IPS DF 4.7 (cell line): Measurements from ENCODE around the gene MCF2.
"Not testable (repeated sequence)": the region's sequence is repeated elsewhere in the genome, so short reads cannot be mapped to it uniquely, and the experiment has no call there.

Experiments used
- DNase-seq: peaks from one replicate; pipeline ENCODE4 v3.0.0-alpha.2; 2013; ENCODE audit warnings: low spot score; ENCODE audit errors: extremely low read depth

Gene MCF2, protein sequence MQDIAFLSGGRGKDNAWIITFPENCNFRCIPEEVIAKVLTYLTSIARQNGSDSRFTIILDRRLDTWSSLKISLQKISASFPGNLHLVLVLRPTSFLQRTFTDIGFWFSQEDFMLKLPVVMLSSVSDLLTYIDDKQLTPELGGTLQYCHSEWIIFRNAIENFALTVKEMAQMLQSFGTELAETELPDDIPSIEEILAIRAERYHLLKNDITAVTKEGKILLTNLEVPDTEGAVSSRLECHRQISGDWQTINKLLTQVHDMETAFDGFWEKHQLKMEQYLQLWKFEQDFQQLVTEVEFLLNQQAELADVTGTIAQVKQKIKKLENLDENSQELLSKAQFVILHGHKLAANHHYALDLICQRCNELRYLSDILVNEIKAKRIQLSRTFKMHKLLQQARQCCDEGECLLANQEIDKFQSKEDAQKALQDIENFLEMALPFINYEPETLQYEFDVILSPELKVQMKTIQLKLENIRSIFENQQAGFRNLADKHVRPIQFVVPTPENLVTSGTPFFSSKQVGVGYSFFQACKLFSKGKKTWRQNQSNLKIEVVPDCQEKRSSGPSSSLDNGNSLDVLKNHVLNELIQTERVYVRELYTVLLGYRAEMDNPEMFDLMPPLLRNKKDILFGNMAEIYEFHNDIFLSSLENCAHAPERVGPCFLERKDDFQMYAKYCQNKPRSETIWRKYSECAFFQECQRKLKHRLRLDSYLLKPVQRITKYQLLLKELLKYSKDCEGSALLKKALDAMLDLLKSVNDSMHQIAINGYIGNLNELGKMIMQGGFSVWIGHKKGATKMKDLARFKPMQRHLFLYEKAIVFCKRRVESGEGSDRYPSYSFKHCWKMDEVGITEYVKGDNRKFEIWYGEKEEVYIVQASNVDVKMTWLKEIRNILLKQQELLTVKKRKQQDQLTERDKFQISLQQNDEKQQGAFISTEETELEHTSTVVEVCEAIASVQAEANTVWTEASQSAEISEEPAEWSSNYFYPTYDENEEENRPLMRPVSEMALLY

DNA sequence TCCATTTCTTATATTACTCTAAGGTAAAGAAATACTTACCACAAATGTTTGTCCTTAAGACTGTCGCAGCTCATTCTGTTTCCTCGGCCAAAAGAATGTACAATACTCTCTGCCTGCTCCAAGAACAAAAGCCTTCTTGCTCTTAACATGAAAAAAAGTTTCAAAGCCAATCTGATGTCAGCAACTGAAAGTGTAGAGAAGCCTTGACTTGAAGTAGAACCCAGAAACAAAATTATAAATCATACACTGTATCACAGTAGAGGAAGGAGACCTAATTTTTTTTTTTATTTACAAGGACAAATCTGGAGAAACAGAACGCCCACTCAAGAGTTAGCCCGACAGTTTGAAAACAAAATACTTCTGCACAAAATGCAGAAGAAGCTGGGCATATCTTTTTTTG, at the start of gene MCF2:
MCF2 (minus strand) TSS at position 101 of the 400 bp plus-strand sequence. CDS start 56,423 bp downstream, outside the sequence.
- DNase-seq: no peak

DNA sequence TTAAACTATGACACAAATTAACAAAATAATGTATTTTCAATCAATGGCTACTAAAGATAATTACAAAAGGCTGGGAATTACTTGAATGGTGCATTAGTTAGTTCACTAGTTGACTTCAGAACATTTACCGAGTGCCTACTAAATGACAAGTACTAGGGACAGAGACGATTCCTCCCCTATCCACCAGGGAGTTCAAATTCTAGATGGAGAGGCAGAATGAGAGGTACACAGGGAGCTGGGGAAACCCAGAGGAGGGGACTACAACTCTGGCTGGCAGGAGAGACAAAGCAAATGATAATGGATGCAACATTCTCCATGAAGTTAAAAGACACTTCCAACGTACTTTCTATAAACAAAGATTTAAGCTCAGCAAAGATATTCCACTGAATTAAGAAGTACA, 43.1 kb upstream of the MCF2 start:
- DNase-seq: no peak

DNA sequence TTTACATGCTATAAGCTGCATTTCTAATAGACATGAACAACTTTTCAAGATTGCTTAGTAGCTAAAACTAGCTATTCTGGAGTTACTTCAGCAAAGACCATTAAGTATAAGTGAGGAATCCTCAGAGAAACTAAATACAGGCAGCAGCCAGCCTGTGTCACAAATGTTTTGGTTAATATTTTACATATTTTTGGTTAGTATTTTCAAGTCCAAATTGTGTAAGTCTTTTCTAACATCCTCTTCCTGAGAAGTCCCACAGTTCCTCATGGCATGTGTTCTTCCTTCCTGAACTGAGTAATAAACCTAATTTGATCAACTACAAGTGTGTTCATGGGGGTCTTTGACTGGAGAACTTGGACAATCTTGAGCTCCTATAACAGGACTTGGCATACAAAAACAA, 42.4 kb upstream of the MCF2 start:
- DNase-seq: no peak

DNA sequence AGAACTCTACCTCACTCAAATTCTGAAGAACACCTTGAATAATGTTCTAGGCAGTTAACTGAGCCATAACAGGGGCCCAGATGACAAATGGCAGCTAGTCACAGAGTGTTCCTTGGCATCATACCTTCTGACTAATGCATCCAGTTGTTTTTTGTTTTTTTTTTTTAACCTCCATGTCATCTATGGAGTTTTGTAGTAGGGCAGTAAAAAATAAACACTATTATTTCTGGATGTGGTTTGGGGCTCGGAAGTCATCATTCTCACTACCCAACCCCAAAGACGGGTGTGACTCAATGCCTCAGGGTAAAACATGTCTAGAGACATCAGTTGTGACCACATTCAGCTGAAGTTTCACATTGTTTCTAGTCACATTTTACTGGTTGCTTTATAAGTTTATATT, 31.2 kb upstream of the MCF2 start:
- no peak for DNase-seq

DNA sequence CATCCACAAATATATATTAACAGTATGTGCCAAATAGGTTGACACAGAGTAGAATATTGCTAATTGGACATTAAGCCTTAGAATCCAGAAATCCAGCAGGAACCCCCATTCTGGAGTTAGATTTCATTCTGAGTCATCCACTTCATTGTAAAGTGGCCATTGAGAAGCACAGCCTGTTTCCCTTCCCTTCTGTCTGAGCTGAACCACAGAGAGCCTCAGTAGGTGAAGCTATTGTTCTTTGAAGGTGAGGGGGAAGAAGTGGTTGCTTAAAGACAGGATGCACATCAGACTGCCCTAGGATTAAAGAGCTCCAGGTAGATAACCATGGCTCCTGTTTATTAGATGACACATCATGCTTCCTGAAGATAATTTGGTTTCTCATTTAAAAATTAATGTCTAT, 30.6 kb upstream of the MCF2 start:
- no peak for DNase-seq

DNA sequence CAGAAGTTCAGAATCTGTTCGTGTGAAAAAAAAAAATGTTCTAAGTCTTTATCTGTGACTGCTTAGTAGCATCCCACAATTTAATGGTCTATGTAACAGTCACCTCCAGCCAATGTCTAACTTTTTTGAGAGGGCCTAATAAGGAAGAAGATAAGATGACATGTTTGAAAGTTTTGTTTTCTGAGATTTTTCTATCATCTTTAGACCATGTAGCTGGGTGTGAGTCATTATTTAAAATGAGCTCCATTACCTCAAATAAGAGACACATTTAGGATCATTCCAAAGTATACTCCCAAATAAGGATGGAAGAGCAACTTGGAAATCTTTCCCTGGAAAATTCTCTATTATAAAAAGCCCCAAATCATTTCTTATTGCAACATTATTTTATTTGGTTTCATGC, 28.2 kb upstream of the MCF2 start:
- DNase-seq: no peak

DNA sequence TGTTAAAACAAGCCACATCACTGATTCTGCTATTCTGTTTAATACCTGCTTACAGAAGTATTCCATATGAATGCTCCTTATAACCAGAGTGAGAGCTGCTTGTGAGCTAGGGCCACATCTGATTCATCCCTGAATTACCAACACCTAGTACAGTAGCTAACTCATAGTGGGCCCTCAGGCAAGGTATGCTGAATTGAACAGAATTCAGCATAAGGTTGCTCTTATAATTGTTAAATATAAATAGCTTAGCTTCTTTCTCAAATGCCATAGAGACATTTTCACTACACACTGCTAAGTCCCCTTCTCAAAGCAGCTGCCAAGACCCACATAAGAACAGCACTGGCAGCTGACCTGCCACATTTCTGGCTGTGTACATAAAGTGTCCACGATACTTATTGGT, 27.0 kb upstream of the MCF2 start:
- no peak for DNase-seq

DNA sequence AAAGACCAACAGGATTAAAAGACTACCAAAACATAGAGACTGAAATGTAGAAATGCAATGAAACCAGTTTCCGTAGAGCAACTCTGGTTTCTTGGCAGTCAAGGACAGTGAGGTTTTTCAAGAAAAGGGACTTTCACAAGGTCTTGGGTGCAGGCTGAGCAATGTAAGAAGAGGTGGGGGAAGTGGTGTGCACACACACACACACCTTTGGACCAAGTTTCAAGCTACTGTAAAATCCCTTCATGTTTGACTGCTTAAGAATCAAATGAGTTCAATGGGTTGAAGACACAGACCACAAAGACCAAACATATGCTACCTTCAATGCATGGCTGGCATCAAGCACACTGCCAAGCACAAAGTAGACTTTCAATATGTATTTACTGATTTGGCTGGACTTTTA, 17.8 kb upstream of the MCF2 start:
- DNase-seq: no peak

DNA sequence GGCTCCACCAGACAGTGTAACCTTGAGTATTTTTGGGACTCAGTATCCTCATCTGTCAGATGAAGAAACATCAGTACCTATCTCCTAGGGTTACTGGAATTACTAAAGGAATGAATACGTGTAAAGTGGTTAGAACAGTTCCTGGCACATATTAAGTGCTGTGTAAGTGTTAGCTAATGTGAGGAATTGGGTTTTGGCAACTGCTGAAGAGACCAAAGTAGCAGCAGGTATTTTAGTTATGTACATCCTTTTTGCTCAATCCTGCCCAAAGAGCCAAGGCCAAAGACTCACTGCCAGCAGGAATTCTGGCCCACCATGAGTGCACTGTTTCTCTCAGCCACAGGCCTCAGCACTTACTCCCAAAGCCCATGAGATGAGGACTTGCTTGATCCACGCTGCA, 16.7 kb upstream of the MCF2 start:
- no peak for DNase-seq

DNA sequence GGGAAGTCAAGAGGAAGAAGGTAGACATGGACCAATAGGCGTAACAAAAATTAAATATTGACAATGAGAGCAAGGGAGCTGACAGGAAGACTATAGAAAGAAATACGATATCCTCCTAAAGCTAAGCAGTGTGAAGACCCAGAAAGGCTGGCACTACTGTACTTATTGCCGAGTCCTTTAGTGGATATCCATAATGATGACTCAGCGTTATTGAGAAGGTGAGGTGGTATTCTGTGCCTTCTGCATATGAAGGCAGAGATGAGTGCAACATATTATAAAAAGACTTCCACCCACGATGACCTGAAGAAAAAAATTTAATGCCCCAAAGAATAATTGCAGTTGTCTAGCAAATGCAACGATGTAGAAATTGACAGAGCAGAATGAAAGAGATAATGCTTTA, 13.0 kb upstream of the MCF2 start:
- DNase-seq: no peak

DNA sequence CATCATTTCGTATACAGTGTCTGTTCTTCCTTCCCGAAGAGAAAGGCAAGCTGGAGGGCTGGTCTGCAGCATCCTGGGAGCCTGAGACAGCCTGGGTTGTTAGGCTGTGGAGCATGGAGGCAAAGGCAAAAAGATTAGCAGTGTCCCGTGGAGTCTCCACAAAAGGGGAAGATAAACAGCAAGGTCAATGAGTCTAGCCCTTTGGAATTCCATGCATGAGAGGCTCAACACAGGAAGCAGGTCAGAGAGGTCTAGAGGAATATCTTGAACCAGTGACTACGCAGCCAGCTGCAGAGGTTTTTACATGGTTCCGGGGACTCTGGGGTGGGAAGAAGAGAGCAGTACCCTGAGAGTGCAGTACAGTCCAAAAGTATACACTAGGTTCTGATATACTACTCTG, 12.2 kb upstream of the MCF2 start:
- peak; percentile 38 for DNase-seq

DNA sequence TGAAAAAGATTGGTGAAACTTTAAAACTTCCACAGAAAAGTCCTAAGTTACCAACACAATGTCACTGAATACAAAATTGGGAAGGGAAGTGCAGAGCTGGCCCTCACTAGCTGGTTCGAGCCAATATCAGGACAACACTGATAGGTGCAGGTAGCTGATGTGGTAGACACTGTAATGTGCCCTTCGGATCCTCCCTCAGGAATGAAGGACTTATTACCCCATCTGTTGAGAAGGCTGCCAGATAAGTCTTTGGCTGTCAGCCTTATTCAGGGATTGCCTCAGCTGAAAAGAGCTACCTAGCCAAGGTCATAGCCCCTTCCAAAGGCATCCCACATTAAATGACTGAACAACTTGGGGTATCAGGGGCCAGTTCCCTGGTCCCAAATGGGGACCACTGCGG, 5.3 kb downstream of the MCF2 start:
- DNase-seq: no peak

DNA sequence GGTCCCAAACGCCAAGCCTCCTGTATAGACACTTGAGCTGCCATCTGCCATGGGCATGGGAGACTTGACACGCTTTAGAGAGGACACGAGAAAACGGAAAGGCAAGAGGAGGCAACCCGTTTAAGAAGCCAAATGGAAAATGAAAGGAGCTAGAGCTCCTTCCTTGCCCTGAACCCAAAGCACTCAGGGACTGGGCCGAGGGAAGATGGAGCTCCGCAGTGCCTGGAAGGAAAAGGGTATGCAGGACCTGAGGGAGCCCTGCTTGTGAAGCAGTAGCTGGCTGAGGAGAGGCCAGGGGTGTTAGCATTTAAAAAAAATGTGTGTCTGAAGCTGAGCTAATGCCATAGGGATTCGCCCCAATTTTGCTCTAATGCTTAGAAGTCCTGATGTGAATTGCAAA, 15.1 kb downstream of the MCF2 start:
- no peak for DNase-seq

DNA sequence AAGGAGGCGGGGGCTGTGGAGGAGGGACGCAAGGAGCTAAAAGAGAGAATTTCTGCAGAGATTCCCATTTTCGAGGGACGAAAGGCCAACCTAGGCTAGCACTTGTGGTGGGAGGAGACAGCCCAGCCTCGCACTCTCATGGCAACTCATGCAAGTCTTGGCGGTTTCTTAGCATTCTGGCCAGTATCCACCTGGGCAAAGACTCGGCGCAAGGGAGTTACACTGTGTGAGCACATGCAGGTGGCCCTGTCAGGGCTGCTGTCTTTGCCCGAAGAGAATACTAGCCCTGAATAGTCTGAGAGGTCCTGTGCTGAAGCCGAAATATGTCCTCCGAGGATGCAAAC, 15.5 kb downstream of the MCF2 start:
- DNase-seq: no peak

DNA sequence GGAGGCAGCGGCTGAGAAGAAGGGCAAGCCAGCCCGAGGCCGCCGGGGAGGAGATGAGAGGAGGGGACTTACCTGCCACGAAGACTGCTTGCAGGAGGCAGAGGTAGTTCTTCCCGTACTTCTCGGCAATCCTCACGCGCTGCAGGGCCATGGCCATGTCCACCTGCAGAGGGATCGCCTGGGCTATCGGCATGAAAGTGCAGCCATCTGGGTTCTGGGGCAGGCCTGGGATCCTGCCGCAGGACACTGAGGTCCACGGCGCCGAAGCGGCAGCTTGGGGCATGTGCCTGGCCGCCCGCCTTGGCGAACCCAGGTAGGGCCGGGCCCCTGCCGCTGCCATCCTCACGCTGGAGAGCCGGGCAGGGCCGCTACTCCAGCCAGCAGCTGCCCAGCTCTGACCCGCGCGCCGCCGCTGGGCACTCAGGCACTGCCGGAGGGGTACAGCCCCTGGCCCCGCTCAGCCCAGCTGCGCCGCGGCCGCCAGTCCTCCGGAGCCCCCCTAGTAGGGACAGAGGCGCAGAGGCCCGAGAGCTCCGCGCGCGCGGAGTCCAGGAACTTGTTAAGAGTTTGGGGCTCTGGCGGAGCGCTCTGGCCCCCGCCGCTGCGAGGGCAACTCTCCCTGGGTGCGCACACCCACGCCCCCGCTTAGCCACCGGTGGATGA, 16.0 kb downstream of the MCF2 start:
- no peak for DNase-seq

DNA sequence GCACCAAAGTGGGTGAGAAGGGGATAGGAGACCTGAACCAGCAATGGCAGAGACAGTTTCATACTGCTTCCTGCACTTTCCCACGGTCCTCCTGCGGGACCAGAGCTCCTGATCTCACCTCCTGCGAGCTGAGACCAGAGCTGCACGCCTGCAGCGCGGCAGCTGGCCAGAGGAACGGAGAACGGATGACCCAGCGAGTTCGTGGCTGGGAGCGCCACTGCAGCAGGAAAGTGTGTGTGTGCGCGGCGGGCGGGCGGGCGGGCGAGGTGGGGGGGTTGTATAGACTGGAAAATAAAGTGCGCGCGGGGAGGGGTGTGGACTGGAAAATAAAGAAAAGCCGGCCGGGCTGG, 16.5 kb downstream of the MCF2 start:
- no peak for DNase-seq

DNA sequence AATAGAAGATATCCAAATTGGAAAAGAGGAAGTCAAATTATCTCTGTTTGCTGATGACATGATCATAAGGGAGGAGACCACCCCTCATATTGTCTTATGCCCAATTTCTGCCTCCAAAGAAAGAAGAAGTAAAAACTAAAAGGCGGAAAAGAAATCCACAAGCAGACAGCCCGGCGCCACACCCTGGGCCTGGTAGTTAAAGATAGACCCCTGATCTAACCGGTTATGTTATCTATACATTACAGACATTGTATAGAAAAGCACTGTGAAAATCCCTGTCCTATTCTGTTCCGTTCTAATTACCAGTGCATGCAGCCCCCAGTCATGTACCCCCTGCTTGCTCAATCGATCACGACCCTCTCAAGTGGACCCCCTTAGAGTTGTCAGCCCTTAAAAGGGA, 22.8 kb downstream of the MCF2 start:
- not testable (repeated sequence) for DNase-seq

DNA sequence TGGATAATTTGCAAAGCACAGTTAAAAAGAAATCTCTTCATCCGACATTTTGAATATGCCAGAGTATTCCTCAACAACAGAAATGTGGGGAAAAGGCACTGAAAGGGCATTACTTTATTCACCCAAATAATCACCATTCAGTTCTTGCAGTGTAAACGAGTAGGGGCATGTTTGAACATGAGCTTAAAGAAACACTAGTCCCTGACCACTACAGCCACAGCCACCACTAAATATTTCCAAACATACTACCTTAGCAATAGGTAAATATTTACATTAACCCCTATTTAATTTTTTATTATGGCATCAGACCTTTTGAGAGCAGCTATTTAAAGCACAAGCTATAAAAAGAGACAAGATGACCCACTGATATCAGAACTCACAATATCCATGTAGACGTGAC, 27.6 kb downstream of the MCF2 start:
- no peak for DNase-seq

DNA sequence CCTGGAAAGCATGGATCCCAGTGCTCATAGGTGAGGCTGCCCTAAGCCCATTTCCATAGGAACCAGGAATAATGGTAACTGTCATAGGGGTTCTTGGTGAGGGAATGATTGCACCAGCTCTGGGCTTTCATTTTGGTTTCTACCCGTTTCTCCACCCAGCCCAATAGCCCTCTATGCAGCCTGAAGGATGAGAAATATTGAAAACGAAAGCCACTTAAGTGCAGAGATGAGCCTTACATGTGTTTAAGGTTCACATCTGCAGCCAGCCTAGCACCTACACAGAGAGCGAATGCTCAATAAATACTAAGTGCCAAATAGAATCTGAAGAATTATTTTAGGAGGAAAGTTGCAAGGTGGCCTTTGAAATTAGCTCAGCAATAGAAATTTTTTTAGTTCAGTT, 60.4 kb downstream of the MCF2 start:
- DNase-seq: no peak

DNA sequence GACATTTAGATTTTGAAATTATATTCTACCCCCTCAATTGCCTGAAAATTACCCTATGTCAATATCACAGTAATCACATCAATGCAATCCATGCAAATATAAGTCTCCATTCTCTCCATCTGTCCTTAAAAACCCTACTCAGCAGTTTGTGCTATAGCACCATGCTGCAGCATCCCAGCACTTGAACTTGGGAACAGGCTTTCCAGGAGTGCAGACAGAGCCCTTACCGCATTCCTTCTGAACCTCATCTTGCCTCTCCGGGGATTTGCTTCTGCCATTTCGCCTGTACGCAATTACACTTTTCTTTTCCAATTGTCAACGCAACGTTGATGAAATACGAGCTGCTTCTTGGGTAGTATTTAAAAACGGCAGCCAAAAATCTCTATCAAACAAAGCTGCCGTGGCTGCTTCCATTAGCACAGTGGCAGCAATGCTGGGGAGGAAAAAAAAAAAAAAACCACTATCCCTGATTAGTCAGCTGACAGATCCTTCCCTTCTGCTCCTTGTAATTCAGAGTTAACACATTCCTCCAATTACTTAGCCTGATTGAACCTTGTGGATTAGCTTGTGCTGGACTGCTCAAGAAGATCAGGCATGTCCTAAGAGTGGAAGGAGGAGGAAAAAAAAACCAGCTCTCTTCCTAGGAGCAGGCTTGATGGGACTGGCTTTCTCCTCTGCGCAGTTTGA, 65.6 kb downstream of the MCF2 start:
- no peak for DNase-seq

DNA sequence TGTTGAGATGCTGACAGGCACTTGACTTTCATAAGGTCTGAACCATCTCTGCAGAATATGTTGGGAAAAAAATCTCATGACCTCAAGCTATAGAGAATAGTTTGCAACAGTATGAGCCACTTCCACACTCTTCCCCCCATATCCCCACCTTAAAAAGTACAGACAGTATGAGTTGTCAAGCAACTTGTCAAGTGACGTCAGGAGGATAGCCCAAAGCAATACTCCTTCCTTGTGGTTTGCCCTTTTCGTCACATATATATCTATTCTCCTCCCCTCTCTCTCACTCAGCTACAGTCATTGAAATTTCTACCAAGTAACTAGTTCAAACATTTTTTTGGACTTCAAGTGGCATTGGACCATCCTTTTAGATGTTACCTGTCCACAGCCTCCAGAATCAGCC, 67.7 kb downstream of the MCF2 start:
- no peak for DNase-seq

DNA sequence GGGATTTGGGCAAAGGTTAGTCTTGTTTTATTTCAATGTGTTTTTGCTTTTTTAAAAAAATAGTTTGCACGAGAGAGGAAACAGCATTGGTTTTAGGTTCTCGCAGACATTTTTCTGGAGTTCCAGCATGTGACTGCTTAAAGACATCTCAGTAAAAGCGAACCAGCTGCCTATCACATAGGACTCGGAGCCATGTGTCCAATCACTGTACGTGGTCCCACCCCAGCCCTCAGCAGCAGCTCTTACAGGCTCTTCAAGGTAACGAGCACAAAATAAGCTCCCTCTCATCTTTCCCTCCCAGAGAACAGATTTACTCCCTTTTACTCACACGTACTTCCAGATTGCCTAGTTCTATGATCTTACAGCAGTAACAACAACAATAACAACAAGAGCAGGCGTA, 68.7 kb downstream of the MCF2 start:
- no peak for DNase-seq
